DND-41 (cell line): Measurements from ENCODE around the gene LIPT2.

Source experiments
- CTCF ChIP-seq: IDR thresholded peaks from 2 replicates; pipeline ENCODE4 v1.5.1; 2012; ENCODE audit warnings: borderline replicate concordance, low read length, moderate library complexity, mild to moderate bottlenecking; ENCODE audit not compliant: poor library complexity, severe bottlenecking; ENCODE audit errors: extremely low read depth
- EZH2 ChIP-seq: IDR thresholded peaks from 3 replicates; pipeline ENCODE4 v1.6.1; 2012; ENCODE audit warnings: borderline replicate concordance, low read depth, mild to moderate bottlenecking, moderate library complexity, low read length, inconsistent platforms; ENCODE audit not compliant: severe bottlenecking

GRCh38 chr11:74446532-74446938 is 47.0 kb downstream of the LIPT2 start:
- no peak for TF ChIP-seq CTCF
- no peak for TF ChIP-seq EZH2
